B cell (primary cell): Measurements from ENCODE around the gene P2RX5.

Experiments
- CTCF ChIP-seq: fragments of 200-600 bp; IDR thresholded peaks from one replicate; pipeline ENCODE4 v1.8.0; 2022; ENCODE audit warnings: antibody characterized with exemption, mild to moderate bottlenecking
- EZH2 ChIP-seq: IDR thresholded peaks from 2 replicates; pipeline ENCODE4 v1.6.1; 2012; ENCODE audit warnings: borderline replicate concordance, low read depth, mild to moderate bottlenecking, moderate library complexity, low read length; ENCODE audit not compliant: insufficient read depth, poor library complexity, severe bottlenecking

DNA sequence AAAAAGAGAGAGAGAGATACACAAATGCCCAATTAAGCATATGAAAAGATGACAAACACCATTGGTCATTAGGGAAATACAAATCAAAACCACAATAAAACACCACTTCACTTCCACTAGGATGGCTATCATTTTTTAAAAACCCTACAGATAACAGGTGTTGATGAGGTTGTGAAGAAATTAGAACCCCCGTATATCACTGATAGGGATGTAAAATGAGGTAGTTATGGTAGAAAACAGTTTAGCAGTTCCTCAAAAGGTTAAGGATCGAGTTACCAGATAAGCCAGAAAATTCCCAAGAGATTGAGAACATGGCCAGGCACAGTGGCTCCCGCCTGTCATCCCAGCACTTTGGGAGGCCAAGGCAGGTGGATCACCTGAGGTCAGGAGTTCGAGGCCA lies 2.8 kb downstream of the P2RX5 start:
- no peak for TF ChIP-seq CTCF
- no peak for TF ChIP-seq EZH2
